ENCODE results near the gene TGOLN2.
"Not testable (repeated sequence)": the region's sequence is repeated elsewhere in the genome, so short reads cannot be mapped to it uniquely, and the experiment has no call there.

Gene TGOLN2

GRCh38 chr2:85340034-85340892 lies 12.5 kb upstream of the TGOLN2 start:
- no peak for DNase-seq

GRCh38 chr2:85334928-85335327 lies 7.1 kb upstream of the TGOLN2 start:
- no peak for DNase-seq

GRCh38 chr2:85333877-85334276 lies 6.1 kb upstream of the TGOLN2 start:
- DNase-seq: not testable (repeated sequence)

GRCh38 chr2:85330839-85331636 lies 3.2 kb upstream of the TGOLN2 start:
- DNase-seq: no peak

- not testable (repeated sequence) for DNase-seq
These were observed 1.9 kb upstream of the TGOLN2 start for GRCh38 chr2:85329701-85330100.

- DNase-seq: no peak
These were observed 1.4 kb upstream of the TGOLN2 start for GRCh38 chr2:85329181-85329651.

- no peak for DNase-seq
These were observed 498 bp downstream of the TGOLN2 start for GRCh38 chr2:85327160-85327821.

- DNase-seq: no peak
These were observed 1.2 kb downstream of the TGOLN2 start for GRCh38 chr2:85326406-85327159.

- DNase-seq: no peak
These were observed 2.4 kb downstream of the TGOLN2 start for GRCh38 chr2:85325466-85325811.

GRCh38 chr2:85324639-85325465 lies 2.9 kb downstream of the TGOLN2 start:
- DNase-seq: no peak

- not testable (repeated sequence) for DNase-seq
These were observed 3.8 kb downstream of the TGOLN2 start for GRCh38 chr2:85323988-85324367.

- no peak for DNase-seq
These were observed 4.3 kb downstream of the TGOLN2 start for GRCh38 chr2:85323351-85323987.

GRCh38 chr2:85319796-85320195 lies 8.0 kb downstream of the TGOLN2 start:
- DNase-seq: no peak

- DNase-seq: no peak
These were observed 9.3 kb downstream of the TGOLN2 start for GRCh38 chr2:85318222-85319074.

- not testable (repeated sequence) for DNase-seq
These were observed 11.9 kb downstream of the TGOLN2 start for GRCh38 chr2:85315921-85316320.

- no peak for DNase-seq
These were observed 12.9 kb downstream of the TGOLN2 start for GRCh38 chr2:85314884-85315242.

GRCh38 chr2:85312404-85312803 lies 15.4 kb downstream of the TGOLN2 start:
- no peak for DNase-seq

- DNase-seq: no peak
These were observed 17.5 kb downstream of the TGOLN2 start for GRCh38 chr2:85310330-85310729.

GRCh38 chr2:85309699-85310321 lies 18.0 kb downstream of the TGOLN2 start:
- DNase-seq: no peak
